HG03095 (cell line): ENCODE data around the gene DOCK1.

Source experiments
- ATAC-seq: cut with Tn5 transposase; IDR thresholded peaks from one replicate; pipeline ENCODE4 v1.9.1; 2021; ENCODE audit warnings: moderate library complexity; ENCODE audit not compliant: unreplicated experiment

Gene DOCK1

GRCh38 chr10:127129104-127129503, 223.9 kb downstream of the DOCK1 start:
- ATAC-seq: no peak

DNA sequence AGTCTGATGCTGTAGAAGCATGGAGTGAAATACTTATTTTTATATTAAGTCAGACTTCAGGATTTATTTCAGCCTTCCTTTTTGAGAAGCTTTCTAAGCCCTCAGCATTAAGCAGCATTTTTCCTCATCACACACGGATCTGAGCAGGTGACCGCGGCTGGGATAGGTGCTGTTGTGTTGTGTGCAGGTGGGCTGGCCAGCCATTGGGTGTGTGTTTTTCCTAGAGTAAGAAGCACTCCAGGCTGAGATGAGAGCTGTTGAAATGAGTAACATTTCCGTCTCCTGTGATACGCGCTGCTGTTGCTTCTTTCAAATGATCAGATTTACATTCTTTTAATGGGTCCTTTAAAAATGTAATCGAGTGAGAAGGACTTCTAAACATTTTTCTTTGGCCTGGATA, 227.2 kb downstream of the DOCK1 start:
- ATAC-seq: no peak

DNA sequence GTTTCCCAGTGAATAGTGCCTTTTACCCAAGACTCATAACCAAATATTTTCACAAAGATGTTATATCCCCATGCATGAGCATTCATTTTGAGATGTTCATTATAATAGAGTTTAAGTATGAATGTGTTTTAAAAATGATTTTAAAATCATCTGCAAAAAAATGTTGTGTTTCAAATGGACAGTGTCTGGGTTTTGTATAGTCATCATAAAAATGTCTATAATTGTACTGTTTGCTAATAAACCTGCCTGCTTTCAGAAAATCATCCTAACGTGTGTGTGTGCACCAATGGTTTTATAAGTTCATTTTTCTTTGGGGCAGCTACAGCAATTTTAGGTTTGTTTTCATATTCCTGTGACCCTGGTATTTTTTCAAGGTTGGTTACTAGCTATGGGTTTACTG, 228.0 kb downstream of the DOCK1 start:
- no peak for ATAC-seq

DNA sequence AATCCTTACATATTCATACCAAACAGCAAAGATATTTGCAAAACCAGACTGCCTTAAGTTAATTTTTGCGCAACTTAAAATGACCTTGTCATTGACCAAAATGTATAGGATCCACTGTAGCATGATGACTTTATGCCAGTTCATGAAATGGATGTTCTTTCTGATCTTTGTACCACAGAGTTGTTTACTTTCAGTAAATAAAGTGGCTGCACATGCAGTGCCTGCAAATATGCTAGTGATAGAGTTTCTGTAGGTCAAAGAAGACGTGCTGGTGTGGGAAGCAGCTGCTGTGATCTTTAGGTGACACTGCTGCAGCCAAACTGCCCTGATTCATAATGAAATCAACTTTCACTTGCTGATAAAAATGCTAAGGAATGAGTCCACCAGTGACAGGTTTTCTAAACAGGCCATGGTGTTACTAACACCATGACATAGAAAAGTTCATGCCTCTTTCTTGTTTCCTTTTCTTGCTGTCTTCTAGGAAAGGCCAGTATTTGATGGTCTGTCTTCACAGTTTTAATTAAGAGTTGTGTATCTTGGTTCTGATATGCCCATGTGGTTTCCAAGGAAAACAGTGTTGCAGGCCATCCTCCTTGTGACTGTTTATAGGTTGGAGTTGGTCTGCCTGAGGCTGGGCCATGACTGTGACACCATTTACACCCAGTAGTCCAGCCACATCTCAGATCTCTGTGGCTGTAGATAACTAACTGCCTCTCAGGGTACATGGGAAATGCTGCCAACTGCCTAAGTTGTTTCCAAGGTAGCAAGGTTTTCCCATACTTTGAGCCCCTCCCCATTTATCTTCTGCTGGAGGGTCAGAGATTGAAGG, 228.7 kb downstream of the DOCK1 start:
- no peak for ATAC-seq

DNA sequence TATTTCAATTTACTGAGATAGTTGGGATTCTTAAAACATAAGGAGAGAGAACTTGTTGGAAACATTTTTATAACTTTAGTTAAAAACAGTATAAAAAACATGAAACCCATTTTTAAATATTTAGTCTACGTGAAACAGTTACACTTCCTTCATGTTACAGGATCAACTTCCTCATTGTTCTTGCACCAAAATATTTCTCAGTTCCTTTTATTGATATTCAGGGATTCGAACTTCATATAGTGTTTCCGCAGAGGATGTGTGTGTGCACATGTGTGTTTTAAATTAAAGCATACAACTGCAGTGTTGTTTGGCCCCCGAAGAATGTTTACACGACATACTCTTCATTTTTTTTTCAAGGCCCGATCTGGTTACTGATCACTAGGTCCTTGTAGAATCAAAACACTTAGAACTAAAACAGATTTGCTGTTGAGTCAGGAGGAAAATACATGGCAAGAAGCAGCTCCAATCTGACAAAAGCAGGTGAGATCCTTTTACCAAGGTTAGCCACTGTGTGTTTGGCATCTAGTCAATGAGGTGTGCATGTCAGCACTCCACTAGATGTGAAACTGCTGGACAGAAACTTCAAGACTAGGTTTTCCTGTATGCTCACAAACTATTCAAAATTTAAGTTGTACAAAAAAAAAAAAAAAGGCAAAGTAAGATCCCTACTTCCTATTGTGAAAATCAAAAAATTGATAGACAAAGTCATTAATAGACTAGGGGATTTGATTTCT, 230.8 kb downstream of the DOCK1 start:
- ATAC-seq: no peak

DNA sequence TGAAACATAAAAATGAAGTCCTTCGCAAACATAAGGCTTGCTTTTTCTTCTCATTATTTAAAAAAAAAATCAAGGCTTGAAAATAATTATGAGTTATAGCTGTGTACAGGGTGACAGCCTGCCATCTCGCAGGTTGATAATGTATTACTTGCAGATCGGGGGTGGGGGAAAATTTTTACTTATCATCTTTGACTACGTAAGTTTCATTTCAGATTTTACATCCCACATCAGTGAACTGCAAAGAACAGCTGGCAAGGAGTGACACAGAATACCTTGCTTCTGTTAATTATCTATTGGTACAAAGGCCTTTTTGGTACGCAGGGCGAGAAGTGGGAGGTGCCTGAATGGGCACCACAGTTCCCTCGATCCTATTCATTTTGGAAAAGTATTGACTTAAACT, 232.2 kb downstream of the DOCK1 start:
- ATAC-seq: no peak

GRCh38 chr10:127142136-127142535, 236.9 kb downstream of the DOCK1 start:
- ATAC-seq: no peak

GRCh38 chr10:127142856-127143255, 237.6 kb downstream of the DOCK1 start:
- ATAC-seq: no peak

DNA sequence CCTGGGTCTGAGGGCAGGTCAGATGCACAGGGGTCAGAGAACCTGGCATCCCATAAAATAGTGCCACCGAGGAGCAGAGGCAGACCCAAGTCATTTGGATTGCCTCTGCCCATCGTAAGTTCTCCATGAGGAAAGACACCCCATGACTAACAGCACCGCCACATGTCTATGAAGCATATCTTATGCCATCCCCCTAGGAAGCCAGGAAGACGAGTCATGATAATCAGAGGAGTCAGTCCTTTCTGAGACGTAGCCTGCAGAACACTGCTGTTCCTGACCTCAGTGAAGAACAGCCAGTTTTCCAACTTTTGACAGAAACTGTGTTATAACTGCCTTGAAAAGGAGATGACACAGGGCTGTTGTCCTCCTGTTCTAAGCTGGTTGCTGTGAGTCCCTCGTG, 239.9 kb downstream of the DOCK1 start:
- no peak for ATAC-seq

DNA sequence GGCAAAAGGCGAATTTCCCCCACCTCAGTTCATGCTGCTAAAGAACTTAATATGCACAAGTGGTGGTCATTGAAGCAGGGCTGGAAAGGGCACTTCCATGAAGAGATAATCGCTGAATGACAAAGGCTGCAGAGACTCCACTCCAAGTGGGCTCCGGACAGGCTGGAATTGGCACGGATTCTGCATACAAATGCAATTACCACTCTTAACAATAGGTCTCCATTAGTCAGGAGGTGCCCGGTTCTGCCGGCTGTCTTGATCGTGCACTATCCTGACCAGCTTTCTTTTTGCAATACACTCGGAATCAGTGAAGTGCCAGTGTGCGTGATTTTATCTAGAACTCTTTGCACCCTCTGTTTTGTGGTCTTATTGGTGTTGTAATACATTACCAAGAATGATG, 241.4 kb downstream of the DOCK1 start:
- ATAC-seq: no peak

DNA sequence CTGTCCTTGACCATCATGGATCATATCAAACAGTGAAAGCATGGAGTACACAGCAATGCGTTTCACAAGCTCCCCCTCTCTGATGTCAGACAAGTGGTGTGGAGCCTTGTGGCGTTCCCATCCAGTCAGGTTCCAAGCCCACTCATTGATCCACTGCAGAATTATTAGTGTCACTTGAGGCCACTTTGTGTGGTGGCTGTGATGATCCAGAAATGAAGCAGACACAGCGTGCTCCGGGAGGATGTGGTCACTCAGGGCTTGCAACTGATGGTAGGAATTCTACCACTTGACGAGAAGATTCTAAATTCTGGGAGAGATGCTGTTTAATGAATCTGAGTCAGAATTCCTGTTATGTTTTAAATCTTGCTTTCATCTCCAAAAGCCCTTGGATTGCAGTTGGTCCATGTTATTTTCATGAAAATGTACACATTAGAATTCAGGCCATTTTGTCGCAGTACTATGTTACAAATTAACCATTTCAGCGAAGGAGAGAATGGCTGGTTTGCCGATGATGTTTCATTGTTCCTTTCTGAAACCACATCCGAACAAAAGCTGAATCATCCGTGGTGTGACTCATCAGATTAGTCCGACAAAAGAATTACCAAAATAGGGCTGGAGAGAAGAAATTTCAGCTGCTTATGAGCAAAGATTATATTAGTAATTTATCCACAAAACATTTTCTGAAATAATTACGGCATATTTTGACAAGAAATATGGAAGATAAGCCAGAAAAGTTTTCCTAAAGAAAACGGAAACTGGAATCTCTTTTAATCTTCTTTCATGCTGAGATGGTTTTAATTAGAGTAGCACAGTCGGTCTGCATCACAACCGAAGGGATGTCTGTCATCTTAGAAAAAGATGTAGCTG, 243.1 kb downstream of the DOCK1 start:
- ATAC-seq: no peak

DNA sequence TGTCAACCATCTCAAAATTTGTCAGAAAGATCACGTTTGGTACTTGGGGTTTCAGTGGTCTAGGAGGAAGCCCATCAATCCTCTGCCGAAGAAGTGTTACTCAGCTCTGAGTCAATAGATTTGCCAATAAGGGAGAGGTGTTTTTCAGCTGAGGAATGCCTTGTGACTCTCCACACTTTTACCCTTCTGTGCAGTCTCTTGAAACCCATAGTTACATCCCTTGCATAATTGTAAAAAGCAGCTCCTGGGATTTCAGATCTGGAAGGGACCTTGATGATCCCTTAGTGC, 243.6 kb downstream of the DOCK1 start:
- ATAC-seq: no peak

- no peak for ATAC-seq
These were observed 244.4 kb downstream of the DOCK1 start for GRCh38 chr10:127149501-127150081.

DNA sequence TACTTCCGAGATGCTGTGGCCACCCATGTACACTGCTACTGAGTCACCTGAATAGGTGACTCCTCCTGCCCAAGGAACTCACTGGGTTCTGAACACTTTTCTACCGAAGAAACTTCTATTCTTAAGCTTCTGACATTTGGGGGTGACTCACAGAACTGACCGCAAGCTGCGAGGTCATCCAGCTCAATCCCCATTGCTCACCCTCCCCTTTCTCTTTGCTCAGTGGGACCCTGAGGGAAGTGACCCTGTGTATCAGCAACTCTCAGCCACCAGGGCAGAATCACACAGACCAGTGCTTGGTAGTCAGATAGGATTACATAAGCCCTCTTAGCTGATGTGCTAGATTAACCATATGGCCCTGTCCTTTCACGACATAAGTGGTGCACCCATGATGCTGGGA, 244.9 kb downstream of the DOCK1 start:
- ATAC-seq: no peak

GRCh38 chr10:127151541-127151940, 246.3 kb downstream of the DOCK1 start:
- ATAC-seq: no peak

DNA sequence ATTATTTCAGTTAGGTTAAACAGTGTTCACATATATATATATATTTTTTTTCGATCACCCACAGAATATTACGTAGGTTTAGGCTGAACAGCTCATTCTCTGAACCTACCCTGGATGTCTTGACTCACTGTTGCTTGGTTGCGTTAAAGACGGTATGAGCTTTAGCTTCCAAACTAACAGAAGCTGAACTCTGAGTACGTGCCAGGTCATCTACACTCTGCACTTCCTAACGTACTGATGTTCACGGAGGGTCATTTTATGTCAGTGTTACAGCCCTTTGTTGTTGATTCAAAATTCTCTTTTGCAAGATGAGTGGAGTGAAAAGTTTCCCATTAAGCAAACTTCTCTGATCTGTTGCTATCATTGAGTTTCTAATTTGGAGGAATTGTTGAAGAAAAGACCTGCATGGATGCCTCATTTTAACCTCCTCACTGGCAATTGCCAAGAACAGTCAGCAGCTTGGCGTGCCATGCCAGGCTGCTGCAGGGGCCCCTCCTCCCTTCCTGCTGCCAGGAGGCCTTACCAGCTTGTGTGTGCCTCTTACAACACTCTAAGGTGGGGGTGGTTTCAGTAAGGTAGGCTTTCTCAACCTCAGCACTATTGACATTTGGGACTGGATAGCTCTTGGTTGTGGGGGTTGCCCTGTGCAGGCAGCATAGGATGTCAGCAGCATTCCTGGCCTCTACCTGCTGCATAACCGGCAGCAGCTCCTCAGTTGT, 246.9 kb downstream of the DOCK1 start:
- no peak for ATAC-seq

DNA sequence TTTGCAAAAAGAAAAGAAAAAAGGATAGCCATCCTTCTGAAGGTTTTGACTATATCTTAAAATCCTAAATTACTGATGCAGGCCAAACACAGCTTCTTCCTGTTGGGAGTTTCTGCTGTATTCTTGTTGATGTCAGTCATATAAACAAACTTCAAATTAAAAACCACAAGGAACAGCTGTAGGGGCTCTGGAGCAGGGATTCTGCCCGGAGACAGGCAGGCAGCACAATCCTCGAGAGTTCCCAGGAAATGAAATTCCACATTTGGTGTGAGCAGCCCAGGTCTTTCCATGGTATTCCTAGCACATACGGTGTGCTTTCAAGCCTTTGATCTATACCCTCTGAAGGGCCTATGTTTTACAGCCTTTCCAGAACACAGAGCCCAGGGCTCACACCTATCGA, 248.0 kb downstream of the DOCK1 start:
- no peak for ATAC-seq

- ATAC-seq: no peak
These were observed 249.8 kb downstream of the DOCK1 start for GRCh38 chr10:127154831-127155620.

DNA sequence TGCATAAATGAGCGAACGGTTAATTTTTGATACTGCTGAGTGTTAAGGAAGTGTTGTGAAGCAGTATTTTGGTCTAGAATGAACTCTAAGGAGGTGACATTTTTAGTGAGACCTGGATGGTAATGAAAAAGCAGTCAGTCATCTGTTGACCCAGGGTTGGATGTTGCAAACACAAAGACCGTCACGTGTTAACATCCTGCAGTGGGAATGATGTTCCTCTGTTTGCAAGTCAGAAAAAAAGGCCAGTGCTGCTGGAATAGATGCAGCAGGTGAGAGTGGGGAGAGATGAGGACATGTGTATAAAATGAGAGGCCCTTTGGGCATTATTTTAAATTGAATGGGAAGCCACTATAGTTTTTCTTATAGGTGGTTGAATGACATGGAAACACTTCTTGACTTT, 251.9 kb downstream of the DOCK1 start:
- ATAC-seq: no peak
